ENCODE results near the gene TMPRSS12.
"Not testable (repeated sequence)": the region's sequence is repeated elsewhere in the genome, so short reads cannot be mapped to it uniquely, and the experiment has no call there.

Gene TMPRSS12, protein sequence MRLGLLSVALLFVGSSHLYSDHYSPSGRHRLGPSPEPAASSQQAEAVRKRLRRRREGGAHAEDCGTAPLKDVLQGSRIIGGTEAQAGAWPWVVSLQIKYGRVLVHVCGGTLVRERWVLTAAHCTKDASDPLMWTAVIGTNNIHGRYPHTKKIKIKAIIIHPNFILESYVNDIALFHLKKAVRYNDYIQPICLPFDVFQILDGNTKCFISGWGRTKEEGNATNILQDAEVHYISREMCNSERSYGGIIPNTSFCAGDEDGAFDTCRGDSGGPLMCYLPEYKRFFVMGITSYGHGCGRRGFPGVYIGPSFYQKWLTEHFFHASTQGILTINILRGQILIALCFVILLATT

DNA sequence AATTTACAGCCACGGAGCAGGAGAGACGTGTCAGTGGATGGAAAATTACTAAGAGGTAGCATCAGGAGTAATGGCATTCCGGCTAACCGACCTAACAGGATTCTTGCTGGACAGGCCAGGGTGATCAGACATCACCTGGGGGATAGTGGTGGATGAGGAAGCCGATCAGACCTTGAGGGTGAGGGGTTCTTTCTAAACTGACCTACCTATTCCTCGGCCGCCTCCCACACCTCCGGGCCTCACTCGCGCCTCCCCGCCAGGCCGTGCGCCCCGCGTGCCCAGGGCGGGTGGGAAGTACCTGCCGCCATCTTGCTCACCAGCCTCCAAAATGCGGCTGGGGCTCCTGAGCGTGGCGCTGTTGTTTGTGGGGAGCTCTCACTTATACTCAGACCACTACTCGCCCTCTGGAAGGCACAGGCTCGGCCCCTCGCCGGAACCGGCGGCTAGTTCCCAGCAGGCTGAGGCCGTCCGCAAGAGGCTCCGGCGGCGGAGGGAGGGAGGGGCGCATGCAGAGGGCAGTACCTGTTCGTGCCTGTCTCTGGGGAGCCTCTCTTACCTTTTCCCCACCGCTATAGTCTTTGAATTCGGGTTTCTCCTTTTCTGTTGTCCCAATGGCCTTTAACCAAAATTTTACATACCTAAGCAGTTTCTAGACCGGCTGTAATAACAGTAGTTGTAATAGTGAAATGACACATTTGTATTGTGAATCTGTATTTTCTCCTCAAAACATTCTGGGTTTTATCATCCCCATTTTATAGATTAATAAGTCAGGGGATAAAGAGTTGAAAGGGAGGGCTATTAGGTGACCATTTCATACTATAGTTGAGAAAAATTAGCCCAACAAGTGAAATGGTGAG lies at the start of gene TMPRSS12:
TSS of gene TMPRSS12 (plus strand) at position 290 of the 857 bp plus-strand sequence. CDS start at position 329, 39 bp downstream.
- peak; percentile 46 for DNase-seq

GRCh38 chr12:50799908-50800307 lies 42.8 kb upstream of the TMPRSS12 start:
- no peak for DNase-seq

DNA sequence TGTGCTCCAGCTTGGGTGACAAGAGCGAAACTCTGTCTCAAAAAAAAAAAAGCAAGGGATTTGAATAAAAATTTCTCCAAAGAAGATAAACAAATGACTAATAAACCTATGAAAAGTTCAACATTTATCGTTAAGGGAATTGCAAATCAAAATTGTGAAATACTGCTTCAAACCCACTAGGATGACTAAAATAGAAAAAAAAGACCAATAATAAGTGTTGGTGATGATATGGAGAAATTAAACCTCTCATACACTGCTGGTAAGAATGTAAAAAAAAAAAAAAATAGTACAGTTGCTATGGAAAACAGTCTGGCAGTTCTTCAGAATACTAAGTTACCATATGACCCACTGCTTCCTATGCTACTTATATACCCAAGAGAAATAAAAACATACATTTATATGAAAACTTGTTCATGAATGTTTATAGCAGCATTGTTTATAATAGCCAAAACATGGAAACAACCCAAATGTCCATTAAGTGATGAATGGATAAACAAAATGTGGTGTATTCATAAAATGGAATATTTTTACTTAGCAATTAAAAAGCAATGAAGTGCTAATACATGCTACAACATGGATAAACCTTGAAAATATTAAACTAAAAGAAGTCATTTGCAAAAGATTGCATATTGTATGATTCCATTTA lies 39.4 kb upstream of the TMPRSS12 start:
- DNase-seq, result no peak

GRCh38 chr12:50806176-50806575 lies 36.5 kb upstream of the TMPRSS12 start:
- no peak for DNase-seq

DNA sequence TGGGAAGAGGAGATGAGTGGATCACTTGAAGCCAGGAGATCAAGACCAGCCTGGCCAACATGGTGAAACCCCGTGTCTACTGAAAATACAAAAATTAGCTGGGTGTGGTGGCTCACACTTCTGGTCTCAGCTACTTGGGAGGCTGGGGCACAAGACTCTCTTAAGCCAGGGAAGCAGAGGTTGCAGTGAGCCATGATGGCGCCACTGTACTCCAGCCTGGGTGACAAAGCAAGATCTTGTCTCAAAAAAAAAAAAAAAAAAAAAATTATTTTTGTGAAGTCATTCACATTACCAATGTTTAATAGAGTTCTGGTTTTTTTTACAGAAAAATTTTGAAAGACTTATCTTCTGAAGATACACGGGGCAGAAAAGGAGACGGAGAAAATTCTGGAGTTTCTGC lies 33.6 kb upstream of the TMPRSS12 start:
- not testable (repeated sequence) for DNase-seq

GRCh38 chr12:50814921-50815320 lies 27.8 kb upstream of the TMPRSS12 start:
- DNase-seq, result not testable (repeated sequence)

GRCh38 chr12:50820177-50820576 lies 22.5 kb upstream of the TMPRSS12 start:
- DNase-seq, result no peak

DNA sequence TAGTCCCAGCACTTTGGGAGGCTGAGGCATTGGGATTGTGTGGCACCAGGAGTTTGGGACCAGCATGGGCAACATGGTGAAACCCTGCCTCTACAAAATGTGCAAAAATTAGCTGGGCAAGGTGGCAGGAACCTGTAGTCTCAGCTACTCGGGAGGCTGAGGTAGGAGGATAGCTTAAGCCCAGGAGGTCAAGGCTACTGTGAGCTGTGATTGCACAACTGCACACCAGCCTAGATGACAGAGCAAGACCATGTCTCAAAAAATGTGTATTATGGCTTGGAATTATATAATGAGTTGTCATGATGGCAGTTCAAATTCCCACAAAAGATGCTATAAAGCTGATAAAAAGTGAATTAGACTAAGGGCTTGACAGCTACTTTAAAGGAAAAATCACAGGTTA lies 20.6 kb upstream of the TMPRSS12 start:
- DNase-seq, result no peak

- not testable (repeated sequence) for DNase-seq
Measured at GRCh38 chr12:50823724-50824123, 19.0 kb upstream of the TMPRSS12 start.

GRCh38 chr12:50824914-50825313 lies 17.8 kb upstream of the TMPRSS12 start:
- no peak for DNase-seq

DNA sequence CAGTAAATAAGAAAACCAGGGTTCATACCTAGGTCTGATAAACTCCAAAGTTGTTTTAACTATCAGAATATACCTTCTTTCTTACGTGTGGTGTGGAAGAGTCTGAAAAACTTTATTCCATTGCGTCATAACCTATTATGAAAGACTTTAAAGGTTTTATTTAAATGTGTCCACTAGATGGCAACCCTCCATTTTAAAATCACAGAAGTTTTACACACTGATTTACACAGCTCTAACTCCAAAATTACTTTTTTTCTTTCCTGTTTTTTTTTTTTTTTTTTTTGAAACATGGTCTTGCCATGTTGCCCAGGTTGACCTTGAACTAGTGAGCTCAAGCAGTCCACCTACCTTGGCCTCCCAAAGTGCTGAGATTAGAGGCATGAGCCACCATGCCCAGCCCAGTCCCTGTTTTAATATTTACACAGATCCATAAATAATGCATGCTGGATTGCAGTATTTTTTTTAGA lies 17.3 kb upstream of the TMPRSS12 start:
- no peak for DNase-seq

GRCh38 chr12:50828121-50828520 lies 14.6 kb upstream of the TMPRSS12 start:
- no peak for DNase-seq

DNA sequence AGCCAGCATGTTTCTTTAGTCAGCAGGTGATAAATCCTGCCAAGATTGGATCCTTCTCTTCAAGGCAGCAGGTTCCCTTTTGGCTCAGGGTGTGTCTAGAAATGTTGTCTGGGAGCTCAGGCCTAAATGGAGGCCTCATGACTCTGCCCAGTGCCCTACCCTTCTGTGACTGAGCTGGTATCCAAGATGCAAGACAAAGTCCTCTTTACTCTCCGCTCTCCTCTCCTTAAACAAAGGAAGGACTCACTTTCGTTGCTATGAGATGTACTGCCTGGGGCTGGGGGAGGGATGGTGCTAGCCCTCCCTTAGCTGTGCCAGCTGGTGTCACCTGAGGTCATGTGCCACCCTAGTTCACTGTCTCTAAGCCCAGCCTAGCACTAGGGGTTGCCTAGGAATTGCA lies 13.8 kb upstream of the TMPRSS12 start:
- no peak for DNase-seq

DNA sequence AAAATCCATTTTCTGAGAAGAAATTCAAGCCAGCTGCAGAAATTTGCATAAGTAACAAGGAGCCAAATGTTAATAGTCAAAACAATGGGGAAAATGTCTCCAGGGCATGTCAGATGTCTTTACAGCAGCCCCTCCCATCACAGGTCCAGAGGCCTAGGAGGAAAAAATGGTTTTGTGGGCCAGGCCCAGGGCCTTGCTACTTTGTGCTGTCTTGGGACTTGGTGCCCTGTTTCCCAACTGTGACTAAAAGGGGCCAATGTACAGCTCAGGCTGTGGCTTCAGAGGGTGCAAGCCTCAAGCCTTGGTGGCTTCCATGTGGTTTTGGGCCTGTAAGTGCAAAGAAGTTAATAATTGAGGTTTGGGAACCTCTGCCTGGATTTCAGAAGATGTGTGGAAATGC lies 8.9 kb upstream of the TMPRSS12 start:
- not testable (repeated sequence) for DNase-seq

DNA sequence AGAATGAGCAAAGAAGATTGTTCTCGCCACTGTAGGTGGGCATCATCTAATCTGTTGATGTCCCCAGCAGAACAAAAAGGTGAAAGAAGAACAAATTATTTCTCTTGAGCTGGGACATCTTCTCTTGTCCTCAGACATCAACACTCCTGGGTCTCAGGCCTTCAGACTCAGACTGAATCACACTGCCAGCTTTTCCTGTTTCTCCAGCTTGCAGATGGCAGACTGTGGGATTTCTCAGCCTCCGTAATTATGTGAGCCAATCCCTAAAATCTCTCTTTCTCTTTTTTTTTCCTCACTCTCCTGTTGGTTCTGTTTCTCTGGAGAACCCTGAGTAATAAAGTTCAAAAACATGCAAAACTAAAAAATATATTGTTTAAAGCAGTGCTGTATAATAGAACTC lies 3.7 kb upstream of the TMPRSS12 start:
- no peak for DNase-seq

- no peak for DNase-seq
Measured at GRCh38 chr12:50840809-50841487, 1.8 kb upstream of the TMPRSS12 start.

DNA sequence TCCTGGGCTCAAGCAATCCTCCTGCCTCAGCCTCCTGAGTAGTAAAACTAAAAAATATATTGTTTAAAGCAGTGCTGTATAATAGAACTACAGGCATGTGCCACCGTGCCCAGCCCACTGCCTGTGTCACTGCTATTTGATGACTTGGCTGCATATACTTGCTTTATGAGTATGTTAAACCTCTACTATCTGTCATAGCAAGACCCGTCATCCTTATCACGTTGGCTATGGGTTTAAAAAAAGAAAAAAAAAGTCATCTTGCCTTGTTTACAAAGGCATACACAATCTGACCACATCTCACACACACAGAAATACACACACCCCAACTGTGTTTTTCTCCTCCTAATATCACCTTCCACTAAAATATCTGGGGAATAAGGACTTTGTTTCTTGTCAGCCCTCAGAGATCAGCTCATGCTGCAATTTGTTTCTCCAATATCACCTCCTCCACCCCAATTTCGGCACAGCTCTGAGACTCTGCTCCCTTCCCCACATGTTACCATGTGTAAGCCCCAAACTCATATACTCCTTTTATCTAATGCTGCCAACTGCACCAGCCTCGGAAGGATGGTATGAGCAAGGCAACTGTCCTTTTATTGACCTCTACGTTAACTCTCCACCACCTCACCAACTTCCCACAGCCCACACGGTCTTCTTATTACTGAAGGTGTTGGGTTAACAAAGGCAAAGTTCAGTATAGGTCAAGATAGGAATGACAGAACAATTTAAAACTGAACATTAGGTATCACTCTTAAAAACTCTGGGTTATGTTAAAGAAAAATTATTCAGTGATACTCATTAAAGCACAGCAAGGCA lies 802 bp upstream of the TMPRSS12 start:
- DNase-seq, result no peak

GRCh38 chr12:50845021-50845647 lies 2.4 kb downstream of the TMPRSS12 start:
- no peak for DNase-seq

GRCh38 chr12:50848963-50849362 lies 6.2 kb downstream of the TMPRSS12 start:
- DNase-seq, result no peak

DNA sequence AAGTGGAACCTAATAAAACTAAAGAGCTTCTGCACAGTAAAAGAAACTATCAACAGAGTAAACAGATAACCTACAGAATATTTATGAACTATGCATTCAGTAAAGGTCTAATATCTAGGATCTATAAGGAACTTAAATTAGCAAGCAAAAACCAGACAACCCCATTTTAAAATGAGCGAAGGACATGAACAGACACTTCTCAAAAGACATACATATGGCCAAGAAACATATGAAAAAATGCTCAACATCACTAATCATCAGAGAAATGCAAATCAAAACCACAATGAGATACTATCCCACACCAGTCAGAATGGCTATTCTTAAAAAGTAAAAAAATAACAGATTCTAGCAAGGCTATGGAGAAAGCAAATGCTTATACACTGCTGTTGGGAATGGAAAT lies 12.5 kb downstream of the TMPRSS12 start:
- not testable (repeated sequence) for DNase-seq

DNA sequence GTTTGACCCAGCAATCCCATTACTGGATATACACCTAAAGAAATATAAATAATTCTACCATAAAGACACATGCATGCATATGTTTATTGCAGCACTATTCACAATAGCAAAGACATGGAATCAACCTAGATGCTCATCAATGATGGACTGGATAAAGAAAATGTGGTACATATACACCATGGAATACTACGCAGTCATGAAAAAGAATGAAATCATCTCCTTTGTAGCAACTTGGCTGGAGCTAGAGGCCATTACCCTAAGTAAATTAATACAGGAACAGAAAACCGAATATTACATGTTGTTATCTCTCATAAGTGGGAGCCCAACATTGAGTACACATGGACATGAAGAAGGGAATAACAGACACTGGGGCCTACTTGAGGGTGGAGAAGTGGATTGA lies 13.0 kb downstream of the TMPRSS12 start:
- DNase-seq, result not testable (repeated sequence)
